HL-60/S4 treated with phorbol 12-myristate 13-acetate at 8.2 ng/mL for 4 days and 3 days (cell line): ENCODE data around the gene ABHD8.

ENCODE experiments used
- in situ Hi-C: fragments of 300-500 bp; cut with MboI; formaldehyde crosslinking; loops from 2 replicates; pipeline ENCODE4 v1.15.0; 2022; ENCODE audit warnings: low sequenced_read_pairs

Gene ABHD8

GRCh38 chr19:17321655-17322489 is 18.6 kb upstream of the ABHD8 start:
- in situ Hi-C loops: no loop called here

GRCh38 chr19:17320435-17320834 is 17.2 kb upstream of the ABHD8 start:
- in situ Hi-C loops: no loop called here

GRCh38 chr19:17319473-17320238 is 16.4 kb upstream of the ABHD8 start:
- in situ Hi-C loops: no loop called here

GRCh38 chr19:17318966-17319365 is 15.7 kb upstream of the ABHD8 start:
- in situ Hi-C loops: no loop called here

- in situ Hi-C loops: no loop called here
Observed at GRCh38 chr19:17314007-17314593, 10.9 kb upstream of the ABHD8 start.

- in situ Hi-C loops: no loop called here
Observed at GRCh38 chr19:17312189-17313113, 9.2 kb upstream of the ABHD8 start.

GRCh38 chr19:17311455-17312188 is 8.4 kb upstream of the ABHD8 start:
- in situ Hi-C loops: no loop called here

- in situ Hi-C loops: no loop called here
Observed at GRCh38 chr19:17309965-17310461, 6.8 kb upstream of the ABHD8 start.

GRCh38 chr19:17309198-17309964 is 6.2 kb upstream of the ABHD8 start, which contains the start of gene DDA1:
DDA1 (plus strand) TSS chr19:17309563; CDS start chr19:17309655, 92 bp downstream.
- in situ Hi-C loops: no loop called here

- in situ Hi-C loops: no loop called here
Observed at GRCh38 chr19:17307876-17308377, 4.7 kb upstream of the ABHD8 start.

- in situ Hi-C loops: no loop called here
Observed at GRCh38 chr19:17306285-17306714, 3.1 kb upstream of the ABHD8 start.

- in situ Hi-C loops: no loop called here
Observed at GRCh38 chr19:17305517-17306284, 2.5 kb upstream of the ABHD8 start, which contains the start of gene MRPL34. MRPL34 (plus strand) TSS chr19:17305872; CDS start chr19:17305893, 21 bp downstream.

- in situ Hi-C loops: no loop called here
Observed at GRCh38 chr19:17305216-17305516, 1.9 kb upstream of the ABHD8 start.

GRCh38 chr19:17304386-17305215 is 1.4 kb upstream of the ABHD8 start:
- in situ Hi-C loops: no loop called here

GRCh38 chr19:17303940-17304267 is 679 bp upstream of the ABHD8 start:
- in situ Hi-C loops: no loop called here

GRCh38 chr19:17302391-17303166 is 646 bp downstream of the ABHD8 start:
- in situ Hi-C loops: no loop called here
